GM18507 (cell line): ENCODE results near the gene CRISP3.

Source experiments
- DNase-seq: peaks from one replicate; pipeline ENCODE4 v3.0.0; 2011; ENCODE audit warnings: low read depth; ENCODE audit not compliant: insufficient read length; ENCODE audit errors: extremely low spot score
- FAIRE-seq: peaks from 2 replicates; lab custom pipeline; 2011; peaks lifted over from hg19 to GRCh38; lab: Jason Lieb, UNC

The CRISP3 gene

GRCh38 chr6:49698478-49698877, 45.7 kb downstream of the CRISP3 start:
- no peak for DNase-seq
- no peak for FAIRE-seq

GRCh38 chr6:49693512-49693911, 50.7 kb downstream of the CRISP3 start:
- no peak for FAIRE-seq

DNA sequence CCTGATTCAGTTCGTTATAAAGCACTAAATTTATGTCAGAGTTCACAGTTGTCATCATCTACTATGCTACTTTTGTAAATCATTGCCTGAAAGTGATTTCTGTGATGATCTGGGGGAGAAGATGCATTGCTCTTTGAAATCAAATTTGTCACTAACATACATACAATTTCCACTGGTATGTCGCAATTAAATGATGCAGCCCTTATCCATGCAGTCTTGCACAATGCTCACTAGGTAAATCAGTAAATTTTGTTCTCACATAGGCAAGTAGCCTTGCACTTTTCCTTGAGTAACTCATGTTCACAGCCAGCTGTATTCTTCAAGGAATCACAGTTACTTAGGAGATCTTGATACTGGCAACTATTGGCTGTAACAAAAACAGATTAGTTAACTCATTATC, 51.7 kb downstream of the CRISP3 start:
- DNase-seq = no peak
- FAIRE-seq = no peak

More at GRCh38 chr6:49693512-49693911, 50.7 kb downstream of the CRISP3 start:
- DNase-seq = no peak
